PFSK-1 (cell line): ENCODE data around the gene PTPRN2.

Experiments
- FOXP2 ChIP-seq: optimal IDR thresholded peaks from 2 replicates; pipeline ENCODE3; 2011; ENCODE audit warnings: borderline replicate concordance, control low read depth, inconsistent platforms; ENCODE audit not compliant: insufficient read depth; ENCODE audit errors: extremely low read length, extremely low read depth
- POLR2AphosphoS5 ChIP-seq: IDR thresholded peaks from 2 replicates; pipeline ENCODE4 v1.6.1; 2012; ENCODE audit warnings: low read depth, mild to moderate bottlenecking, control low read depth, low read length, moderate library complexity
- REST ChIP-seq, 2 experiments: IDR thresholded peaks; 2 replicates each; pipeline versions ENCODE4 v1.6.1 to v1.8.0; 2011 to 2012; ENCODE audit warnings: low read depth in 2 of 2, low read length in 2 of 2, control low read depth in 1 of 2, inconsistent platforms in 1 of 2, mild to moderate bottlenecking in 1 of 2, moderate library complexity in 1 of 2; ENCODE audit not compliant: insufficient read depth in 1 of 2
- SIN3A ChIP-seq: IDR thresholded peaks from 2 replicates; pipeline ENCODE4 v1.6.1; 2012; ENCODE audit warnings: mild to moderate bottlenecking, low read length, moderate library complexity, borderline replicate concordance; ENCODE audit not compliant: insufficient read depth
- TAF1 ChIP-seq: IDR thresholded peaks from 2 replicates; pipeline ENCODE4 v1.6.1; 2012; ENCODE audit warnings: low read length, control low read depth, borderline replicate concordance; ENCODE audit not compliant: insufficient read depth

DNA sequence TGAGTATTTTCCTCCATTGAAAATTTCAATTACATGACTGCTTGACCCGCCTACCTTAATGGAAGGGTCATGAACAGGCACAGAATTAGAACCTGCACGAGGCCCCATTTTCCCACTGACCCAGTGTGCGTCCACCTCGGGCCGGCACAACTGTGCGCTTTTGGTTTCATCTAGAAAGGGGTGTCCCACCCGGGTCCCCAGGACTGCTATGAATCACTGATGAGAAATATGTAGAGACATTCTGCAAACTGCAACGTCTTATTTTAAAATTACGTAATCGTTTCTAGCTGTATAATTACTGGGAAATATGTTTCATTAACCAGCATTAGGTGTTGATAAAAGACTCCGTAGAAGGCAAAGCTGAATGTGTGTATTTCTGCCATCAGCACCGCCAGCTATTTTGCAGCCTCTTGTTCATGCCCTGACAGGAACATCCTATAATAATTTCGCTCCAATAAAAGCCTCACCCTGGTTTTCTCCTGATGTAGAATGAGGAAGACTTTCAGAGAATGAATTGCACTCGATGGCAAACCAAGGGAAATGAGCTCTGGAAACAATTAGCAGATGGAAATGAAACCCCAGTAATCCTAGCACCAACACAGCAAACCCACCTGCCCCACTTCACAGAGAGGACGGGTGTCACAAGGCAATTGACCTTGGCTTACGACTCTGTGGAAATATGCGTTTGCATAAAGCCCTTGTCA is 688.7 kb downstream of the PTPRN2 start:
- TF ChIP-seq REST (IDR thresholded peaks at IDR 0.05; ENCODE audit: insufficient read depth in 1 of 2, low read depth in 2 of 2, low read length in 2 of 2) (no peak), TAF1 (no peak), POLR2AphosphoS5 (no peak), SIN3A (no peak), FOXP2 (no peak)
